NT2/D1 (cell line): ENCODE measurements around the gene PRKN.
A peak's percentile ranks its signal among the peaks of the same experiment; 100 is the strongest.

Source experiments
- DNase-seq: peaks from one replicate; pipeline ENCODE4 v3.0.0-alpha.2; 2011; ENCODE audit warnings: low read depth, low spot score
- H3K27me3 ChIP-seq: 2 replicates; pipeline ENCODE4 v1.6.0; 2011; ENCODE audit warnings: mild to moderate bottlenecking; ENCODE audit not compliant: insufficient read length, insufficient read depth
- H3K36me3 ChIP-seq: 2 replicates; pipeline ENCODE4 v1.6.1; 2011; ENCODE audit warnings: mild to moderate bottlenecking, low read length, mixed read lengths; ENCODE audit not compliant: insufficient read depth, insufficient read length
- H3K4me1 ChIP-seq: 2 replicates; pipeline ENCODE4 v1.5.1; 2011; ENCODE audit not compliant: insufficient read depth, insufficient read length
- H3K4me3 ChIP-seq: 2 replicates; pipeline ENCODE4 v1.5.1; 2011; ENCODE audit warnings: low read depth; ENCODE audit not compliant: insufficient read length
- H3K9ac ChIP-seq: 2 replicates; pipeline ENCODE4 v1.6.0; 2011; ENCODE audit warnings: low read depth; ENCODE audit not compliant: insufficient read length
- H3K9me3 ChIP-seq: 2 replicates; pipeline ENCODE4 v1.5.1; 2011; ENCODE audit warnings: mild to moderate bottlenecking, low read length; ENCODE audit not compliant: insufficient read depth
- SUZ12 ChIP-seq: IDR thresholded peaks from 2 replicates; pipeline ENCODE4 v1.6.1; 2011; ENCODE audit not compliant: insufficient read length, insufficient read depth; ENCODE audit errors: extremely low read depth
- YY1 ChIP-seq: IDR thresholded peaks from 2 replicates; pipeline ENCODE4 v1.6.1; 2011; ENCODE audit not compliant: insufficient read length, insufficient read depth
- ZNF274 ChIP-seq: IDR thresholded peaks from 2 replicates; pipeline ENCODE4 v1.6.1; 2011; ENCODE audit warnings: mild to moderate bottlenecking, low read depth, low read length

Gene PRKN

GRCh38 chr6:161749576-161749975 is 978.0 kb downstream of the PRKN start:
- Histone ChIP-seq H3K36me3 (no peaks in the 10 kb centered on the region), H3K4me3 (no peak overlapping the region), H3K4me1 (no peaks in the 10 kb centered on the region), H3K9ac (no peak overlapping the region), H3K9me3 (no peaks in the 10 kb centered on the region), H3K27me3 (no peaks in the 10 kb centered on the region)
- no peak for DNase-seq
- no peak for TF ChIP-seq SUZ12
- no peak for TF ChIP-seq YY1
- no peak for TF ChIP-seq ZNF274

DNA sequence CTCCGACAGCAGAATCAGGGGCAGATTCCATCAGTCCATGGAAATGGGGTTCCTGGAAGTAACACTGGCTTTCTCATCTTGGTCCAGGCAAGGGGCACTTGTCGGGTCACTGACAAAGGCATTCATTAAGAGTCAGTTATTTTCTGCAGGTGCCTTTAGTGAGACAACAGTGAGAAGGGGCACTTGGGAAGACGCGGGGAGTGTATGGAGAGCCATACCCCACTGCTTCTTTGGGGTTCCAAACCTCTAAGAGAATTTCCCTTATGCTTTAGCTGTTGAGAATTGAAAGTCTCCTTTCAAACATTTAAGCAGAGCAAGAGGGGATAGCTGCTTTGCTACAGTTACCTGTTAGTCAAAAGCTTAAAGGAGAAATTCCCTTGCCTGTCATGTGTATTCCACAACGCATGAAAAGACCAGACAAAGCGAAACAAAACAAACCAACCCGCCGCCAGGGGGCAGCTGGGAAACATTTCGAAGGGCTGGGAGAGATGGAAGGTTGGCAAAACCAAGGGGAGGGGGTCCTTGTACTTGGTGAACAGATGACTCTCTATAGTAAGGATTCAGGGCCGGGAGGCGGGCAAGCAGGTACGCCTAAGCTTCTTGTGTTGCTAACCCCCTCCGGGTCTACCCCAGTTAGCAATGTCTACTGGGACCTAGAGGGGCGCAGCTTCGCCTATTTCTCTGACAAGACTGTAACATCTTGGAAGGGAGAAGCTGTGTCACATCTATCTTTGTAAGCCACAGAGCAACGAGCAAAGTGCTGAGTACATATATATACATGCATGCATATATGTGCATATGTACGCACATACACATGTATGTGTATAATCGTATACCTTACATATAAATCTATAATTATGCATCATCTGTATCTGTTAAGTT is 978.8 kb downstream of the PRKN start:
- no peaks in the 10 kb centered on the region for H3K36me3 ChIP-seq
- H3K27me3 ChIP-seq = no peaks in the 10 kb centered on the region
- no peak for TF ChIP-seq YY1
- TF ChIP-seq SUZ12 = no peak
- no peak for TF ChIP-seq ZNF274
- H3K4me3 ChIP-seq = no peak overlapping the region
- peak; percentile 40 for DNase-seq
- H3K4me1 ChIP-seq = no peaks in the 10 kb centered on the region
- no peaks in the 10 kb centered on the region for H3K9me3 ChIP-seq
- no peak overlapping the region for H3K9ac ChIP-seq

- Histone ChIP-seq H3K9me3 (no peaks in the 10 kb centered on the region), H3K27me3 (no peaks in the 10 kb centered on the region), H3K9ac (no peak overlapping the region), H3K4me3 (no peak overlapping the region), H3K4me1 (no peaks in the 10 kb centered on the region), H3K36me3 (no peaks in the 10 kb centered on the region)
- TF ChIP-seq SUZ12 (no peak), ZNF274 (no peak), YY1 (no peak)
- DNase-seq = no peak
These were observed 980.1 kb downstream of the PRKN start for GRCh38 chr6:161747506-161747905.

DNA sequence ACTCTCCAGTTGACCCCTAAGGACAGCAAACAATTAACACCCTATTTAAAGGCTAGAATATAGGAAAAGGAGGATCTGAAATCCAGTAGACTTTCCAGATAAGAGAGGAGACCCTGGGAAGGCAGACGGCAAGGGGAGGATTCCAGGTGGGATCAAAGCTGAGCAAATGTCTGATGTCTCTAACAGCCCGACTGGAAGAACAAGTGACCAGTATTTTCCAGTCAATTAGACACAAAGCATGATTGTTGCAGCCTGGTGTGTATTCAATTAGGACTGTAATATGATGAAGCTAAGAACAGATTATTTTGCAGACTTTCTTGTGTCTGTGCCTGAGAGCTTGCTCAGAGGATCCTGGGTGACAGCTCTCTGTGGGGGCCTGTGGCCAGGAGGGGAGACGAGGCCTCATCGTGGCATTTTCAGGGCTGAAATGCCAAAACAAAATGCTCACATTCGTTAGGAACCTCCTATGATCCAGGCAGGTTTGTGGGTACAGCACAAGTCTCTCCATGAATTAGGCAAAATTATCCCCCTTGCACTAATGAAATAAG is 981.9 kb downstream of the PRKN start:
- Histone ChIP-seq H3K27me3 (no peaks in the 10 kb centered on the region), H3K36me3 (no peaks in the 10 kb centered on the region), H3K4me3 (no peak overlapping the region), H3K4me1 (no peaks in the 10 kb centered on the region), H3K9ac (no peak overlapping the region), H3K9me3 (no peaks in the 10 kb centered on the region)
- TF ChIP-seq ZNF274 = no peak
- TF ChIP-seq SUZ12 = no peak
- no peak for TF ChIP-seq YY1
- no peak for DNase-seq

GRCh38 chr6:161745128-161745527 is 982.4 kb downstream of the PRKN start:
- no peak for TF ChIP-seq SUZ12
- TF ChIP-seq YY1 = no peak
- TF ChIP-seq ZNF274 = no peak
- Histone ChIP-seq H3K9ac (no peak overlapping the region), H3K36me3 (no peaks in the 10 kb centered on the region), H3K27me3 (no peaks in the 10 kb centered on the region), H3K9me3 (no peaks in the 10 kb centered on the region), H3K4me3 (no peak overlapping the region), H3K4me1 (no peaks in the 10 kb centered on the region)
- DNase-seq = no peak

DNA sequence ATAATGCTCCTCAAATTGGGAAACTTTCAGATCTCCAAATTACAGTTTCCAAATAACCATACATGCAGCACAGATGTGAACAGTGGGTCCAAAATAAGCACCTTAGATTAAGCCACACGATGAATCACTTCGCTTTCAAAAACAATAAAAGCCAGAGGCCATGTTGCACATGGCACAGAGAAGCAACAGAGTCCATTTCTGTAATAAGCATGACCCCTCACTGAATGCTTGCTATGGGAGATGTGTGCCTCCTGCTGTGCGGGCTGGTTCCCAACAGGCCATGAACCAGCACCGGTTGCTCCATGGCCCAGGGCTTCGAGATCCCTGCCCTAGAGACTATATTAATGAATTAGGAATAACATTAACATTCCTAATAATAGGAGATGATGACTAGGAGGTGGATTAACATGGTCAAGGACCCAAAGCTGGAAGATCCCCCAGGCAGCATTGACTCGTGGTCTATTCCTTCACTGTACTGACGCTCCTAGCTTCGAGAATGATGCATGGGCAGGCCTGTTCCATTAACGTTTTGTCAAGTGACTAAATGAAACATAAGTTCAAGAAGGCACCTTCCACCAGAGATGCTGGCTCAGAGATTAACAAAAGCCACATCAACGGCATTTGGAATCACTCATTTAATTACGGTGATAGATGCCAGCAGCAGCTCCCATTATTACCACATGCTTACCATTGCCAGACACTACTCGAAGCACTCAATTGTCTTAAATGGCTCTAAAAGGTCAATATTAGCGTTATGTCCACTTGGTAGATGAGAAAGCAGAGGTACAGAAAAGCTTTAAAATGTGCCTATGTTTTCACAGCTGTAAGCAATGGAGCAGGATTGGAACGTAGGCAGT is 983.1 kb downstream of the PRKN start:
- TF ChIP-seq YY1 (no peak), ZNF274 (no peak), SUZ12 (no peak)
- Histone ChIP-seq H3K4me3 (no peak overlapping the region), H3K9ac (no peak overlapping the region), H3K27me3 (no peaks in the 10 kb centered on the region), H3K36me3 (no peaks in the 10 kb centered on the region), H3K4me1 (no peaks in the 10 kb centered on the region), H3K9me3 (no peaks in the 10 kb centered on the region)
- no peak for DNase-seq

GRCh38 chr6:161743509-161744178 is 983.9 kb downstream of the PRKN start:
- no peak for DNase-seq

More at GRCh38 chr6:161743509-161744178, 983.9 kb downstream of the PRKN start:
- no peak overlapping the region for H3K9ac ChIP-seq
- no peak overlapping the region for H3K4me3 ChIP-seq
- no peaks in the 10 kb centered on the region for H3K4me1 ChIP-seq
- no peaks in the 10 kb centered on the region for H3K9me3 ChIP-seq
- H3K36me3 ChIP-seq = no peaks in the 10 kb centered on the region
- TF ChIP-seq YY1 (no peak), ZNF274 (no peak), SUZ12 (no peak)
- no peaks in the 10 kb centered on the region for H3K27me3 ChIP-seq
